Skeletal muscle cell (primary cell): ENCODE data around the gene INAFM1.
"Not testable (repeated sequence)": the region's sequence is repeated elsewhere in the genome, so short reads cannot be mapped to it uniquely, and the experiment has no call there.

Source experiments
- DNase-seq: peaks from one replicate; pipeline ENCODE4 v3.0.0-alpha.2; 2010; ENCODE audit warnings: low read depth
- H3K4me3 ChIP-seq: 2 replicates; pipeline ENCODE4 v1.5.1; 2011; ENCODE audit warnings: low read depth, mild to moderate bottlenecking, control low read depth, low read length, moderate library complexity

Gene INAFM1

GRCh38 chr19:47240556-47240955, 34.1 kb upstream of the INAFM1 start:
- DNase-seq, result no peak
- no peak overlapping the region for H3K4me3 ChIP-seq

- H3K4me3 ChIP-seq, result no peak overlapping the region
- peak; percentile 46 for DNase-seq
Observed at GRCh38 chr19:47240996-47241918, 33.4 kb upstream of the INAFM1 start.

GRCh38 chr19:47241919-47242577, 32.6 kb upstream of the INAFM1 start:
- no peak for DNase-seq
- no peak overlapping the region for H3K4me3 ChIP-seq

DNA sequence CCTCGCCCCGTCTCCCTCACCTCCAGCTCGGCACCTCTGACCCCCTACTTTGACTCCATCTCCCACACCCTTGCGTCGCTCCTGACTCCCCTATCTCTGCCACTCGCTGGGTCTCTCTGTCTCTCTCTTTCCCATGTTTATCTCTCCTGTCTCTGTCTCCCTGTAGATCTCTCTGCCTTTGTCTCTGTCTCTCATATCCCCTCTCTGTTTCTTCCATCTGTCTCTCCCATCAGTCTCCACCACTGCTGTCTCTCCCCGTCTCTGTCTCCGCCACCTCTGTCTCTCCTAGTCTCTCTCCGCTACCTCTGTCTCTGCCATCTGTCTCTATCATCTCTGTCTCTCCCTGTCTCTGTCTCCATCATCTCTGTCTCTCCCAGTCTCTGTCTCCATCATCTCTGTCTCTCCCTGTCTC, 31.3 kb upstream of the INAFM1 start:
- H3K4me3 ChIP-seq, result peak overlapping the region; percentile 50
- DNase-seq, result no peak

- H3K4me3 ChIP-seq, result peak overlapping the region; percentile 50
- peak; percentile 90 for DNase-seq
Observed at GRCh38 chr19:47243776-47244547, 30.7 kb upstream of the INAFM1 start.

GRCh38 chr19:47247308-47247990, 27.2 kb upstream of the INAFM1 start:
- no peak for DNase-seq
- no peak overlapping the region for H3K4me3 ChIP-seq

GRCh38 chr19:47253016-47253415, 21.7 kb upstream of the INAFM1 start:
- DNase-seq, result not testable (repeated sequence)

GRCh38 chr19:47253467-47253881, 21.2 kb upstream of the INAFM1 start:
- no peak for DNase-seq
- H3K4me3 ChIP-seq, result no peak overlapping the region

More at GRCh38 chr19:47253016-47253415, 21.7 kb upstream of the INAFM1 start:
- not testable (repeated sequence) for H3K4me3 ChIP-seq

GRCh38 chr19:47253970-47254369, 20.7 kb upstream of the INAFM1 start:
- DNase-seq, result no peak
- H3K4me3 ChIP-seq, result no peak overlapping the region

- H3K4me3 ChIP-seq, result peak within 1 kb of the TSS; percentile 69
- DNase-seq, result peak; percentile 88
Observed at GRCh38 chr19:47255879-47256692, 18.6 kb upstream of the INAFM1 start, which contains the start of gene CCDC9. Gene CCDC9 (plus strand): TSS chr19:47256525. CDS start chr19:47258401, 1,876 bp downstream.

DNA sequence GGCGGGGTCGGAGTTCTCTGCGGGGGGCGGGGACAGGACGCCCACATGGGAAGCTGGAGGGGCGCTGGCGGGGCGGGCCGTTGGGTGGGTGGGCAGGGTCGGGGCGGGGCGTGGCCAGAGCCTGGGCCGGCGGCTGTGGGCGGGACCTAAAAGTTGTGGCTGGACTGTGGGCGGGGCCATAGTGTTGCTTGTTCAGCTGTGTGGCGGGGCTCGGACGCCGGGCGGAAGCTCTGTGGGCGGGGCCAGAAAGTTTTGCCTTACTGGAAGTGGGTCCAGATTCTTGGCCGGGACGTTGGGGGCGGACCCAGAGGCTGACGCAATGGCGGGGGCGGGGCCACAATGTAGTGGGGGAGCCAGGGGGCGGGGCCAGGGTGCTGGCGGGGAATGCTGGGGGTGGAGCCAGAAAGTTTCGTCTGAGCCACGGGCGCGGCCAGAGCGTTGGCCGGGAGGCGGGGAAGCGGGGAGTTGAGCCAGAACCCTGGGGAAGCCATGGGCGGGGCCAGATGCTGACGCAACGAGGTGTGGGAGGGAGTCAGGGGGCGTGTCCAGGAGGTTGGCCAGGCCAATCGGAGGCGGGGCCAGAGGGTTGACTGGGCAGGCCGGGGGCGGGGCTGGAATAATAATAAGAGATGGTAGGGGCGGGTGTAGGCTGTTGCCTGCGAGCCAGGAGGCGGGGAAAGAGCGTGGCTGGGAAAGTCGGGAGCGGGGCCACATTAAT, 17.8 kb upstream of the INAFM1 start:
- peak; percentile 94 for DNase-seq
- H3K4me3 ChIP-seq, result peak overlapping the region; percentile 58

GRCh38 chr19:47257411-47258169, 17.1 kb upstream of the INAFM1 start:
- DNase-seq, result no peak
- H3K4me3 ChIP-seq, result peak overlapping the region; percentile 69

DNA sequence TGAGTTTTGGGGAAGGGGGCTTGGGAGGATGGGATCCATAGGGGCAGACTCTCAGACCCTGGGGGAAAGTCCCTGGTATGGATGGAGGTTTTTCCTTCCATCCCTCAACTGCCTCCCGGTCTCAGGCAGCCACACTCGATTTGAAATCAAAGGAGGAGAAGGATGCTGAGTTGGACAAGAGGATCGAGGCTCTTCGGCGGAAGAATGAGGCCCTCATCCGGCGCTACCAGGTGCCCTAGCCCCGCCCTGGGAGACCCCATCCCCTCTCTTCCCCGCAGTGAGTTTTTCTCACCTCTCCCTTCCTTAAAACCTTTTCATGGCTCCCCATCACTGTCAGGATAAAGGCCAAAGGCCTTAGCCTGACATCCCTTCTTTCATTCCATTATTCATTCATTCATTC, 16.3 kb upstream of the INAFM1 start:
- H3K4me3 ChIP-seq, result peak overlapping the region; percentile 69
- DNase-seq, result no peak

GRCh38 chr19:47258895-47259555, 15.7 kb upstream of the INAFM1 start:
- DNase-seq, result no peak
- H3K4me3 ChIP-seq, result peak overlapping the region; percentile 69

GRCh38 chr19:47260476-47260875, 14.2 kb upstream of the INAFM1 start:
- no peak for DNase-seq
- no peak overlapping the region for H3K4me3 ChIP-seq

GRCh38 chr19:47261946-47262793, 12.5 kb upstream of the INAFM1 start:
- H3K4me3 ChIP-seq, DNase-seq: not testable (repeated sequence)
